ENCODE data around the gene JAKMIP1.
A peak's percentile ranks its signal among the peaks of the same experiment; 100 is the strongest.

JAKMIP1 gene

DNA sequence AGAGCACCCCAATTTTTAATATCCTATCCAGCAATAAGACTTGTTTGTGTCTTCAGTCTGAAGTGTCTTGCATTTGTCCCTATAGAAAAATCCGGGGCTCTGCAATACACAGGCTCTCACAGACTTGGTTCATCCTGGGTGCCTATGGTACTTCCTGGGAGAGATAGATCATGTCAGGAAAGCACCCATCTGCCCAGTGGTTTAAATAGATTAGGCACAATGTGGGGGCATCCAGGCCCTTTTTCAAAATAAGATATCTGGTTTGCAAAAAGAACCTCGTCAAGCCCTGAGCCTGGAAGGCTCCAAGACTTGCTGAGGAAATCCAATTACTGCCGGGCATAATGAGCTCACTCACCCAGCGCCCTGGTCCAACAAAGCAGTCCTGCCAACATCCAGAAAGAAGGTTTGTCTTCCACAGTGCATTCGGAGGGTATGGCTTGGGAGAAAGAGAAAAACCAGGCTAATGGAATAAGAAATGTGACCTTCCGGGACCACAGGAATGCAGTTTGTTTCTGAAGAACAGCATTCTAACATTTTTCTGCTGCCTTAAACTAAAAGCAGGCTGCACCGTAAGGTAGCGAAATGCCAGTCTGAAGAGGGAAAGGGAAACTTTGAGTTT is 11.6 kb downstream of the JAKMIP1 start:
- H3K27ac Mint-ChIP-seq = no peak overlapping the region
- H3K36me3 Mint-ChIP-seq (ENCODE audit: low read depth) = no peaks in the 10 kb centered on the region
- no peak for DNase-seq
- H3K9me3 Mint-ChIP-seq = no peaks in the 10 kb centered on the region
- H3K4me3 Mint-ChIP-seq = no peak overlapping the region
- peaks cover 9% of the 10 kb centered on the region for H3K4me1 Mint-ChIP-seq (ENCODE audit: low read depth)
- peaks cover 16% of the 10 kb centered on the region for H3K27me3 Mint-ChIP-seq

DNA sequence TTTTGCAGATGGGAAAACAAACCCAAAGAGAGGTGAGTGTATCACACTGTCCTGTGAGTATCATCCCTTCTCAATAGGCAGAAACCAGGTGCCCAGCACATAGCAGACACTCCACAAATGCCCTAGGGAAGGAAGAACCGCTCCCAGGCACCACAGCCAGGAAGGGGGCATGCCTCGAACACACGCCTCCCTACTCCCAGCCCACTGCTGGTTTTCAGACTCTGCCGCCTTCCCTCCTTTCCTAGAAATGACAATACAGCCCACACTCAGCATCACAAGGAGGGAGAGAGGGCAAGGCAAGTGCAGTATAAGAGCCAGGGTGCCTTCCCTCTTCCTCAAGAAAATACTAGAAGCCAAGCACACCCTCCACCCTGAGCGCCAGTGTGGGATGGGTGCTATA is 16.2 kb downstream of the JAKMIP1 start:
- Mint-ChIP-seq H3K27ac (peak overlapping the region; percentile 66), H3K4me1 (ENCODE audit: low read depth) (peaks cover 52% of the 10 kb centered on the region), H3K36me3 (ENCODE audit: low read depth) (peaks cover 5% of the 10 kb centered on the region), H3K9me3 (no peaks in the 10 kb centered on the region), H3K4me3 (no peak overlapping the region), H3K27me3 (peaks cover 6% of the 10 kb centered on the region)
- no peak for DNase-seq

DNA sequence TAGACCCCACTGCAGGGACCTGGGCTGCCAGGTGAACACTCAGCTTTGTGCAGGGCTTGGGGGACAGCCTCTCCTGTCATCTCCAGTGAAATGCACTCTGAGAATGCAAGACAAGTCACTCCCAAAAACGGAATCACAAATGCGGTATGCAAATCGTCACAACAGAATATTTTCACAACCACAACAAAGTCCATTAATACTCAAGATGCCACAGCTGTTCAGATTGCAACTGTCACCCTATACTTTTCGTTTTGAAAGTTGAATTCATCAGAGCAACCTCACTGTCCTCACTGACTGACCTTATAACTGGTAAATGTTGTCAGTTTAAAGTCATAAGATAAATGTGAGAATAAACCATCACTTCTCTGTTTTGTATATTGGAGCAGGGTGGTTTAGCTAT is 16.6 kb downstream of the JAKMIP1 start:
- peaks cover 5% of the 10 kb centered on the region for H3K36me3 Mint-ChIP-seq (ENCODE audit: low read depth)

DNA sequence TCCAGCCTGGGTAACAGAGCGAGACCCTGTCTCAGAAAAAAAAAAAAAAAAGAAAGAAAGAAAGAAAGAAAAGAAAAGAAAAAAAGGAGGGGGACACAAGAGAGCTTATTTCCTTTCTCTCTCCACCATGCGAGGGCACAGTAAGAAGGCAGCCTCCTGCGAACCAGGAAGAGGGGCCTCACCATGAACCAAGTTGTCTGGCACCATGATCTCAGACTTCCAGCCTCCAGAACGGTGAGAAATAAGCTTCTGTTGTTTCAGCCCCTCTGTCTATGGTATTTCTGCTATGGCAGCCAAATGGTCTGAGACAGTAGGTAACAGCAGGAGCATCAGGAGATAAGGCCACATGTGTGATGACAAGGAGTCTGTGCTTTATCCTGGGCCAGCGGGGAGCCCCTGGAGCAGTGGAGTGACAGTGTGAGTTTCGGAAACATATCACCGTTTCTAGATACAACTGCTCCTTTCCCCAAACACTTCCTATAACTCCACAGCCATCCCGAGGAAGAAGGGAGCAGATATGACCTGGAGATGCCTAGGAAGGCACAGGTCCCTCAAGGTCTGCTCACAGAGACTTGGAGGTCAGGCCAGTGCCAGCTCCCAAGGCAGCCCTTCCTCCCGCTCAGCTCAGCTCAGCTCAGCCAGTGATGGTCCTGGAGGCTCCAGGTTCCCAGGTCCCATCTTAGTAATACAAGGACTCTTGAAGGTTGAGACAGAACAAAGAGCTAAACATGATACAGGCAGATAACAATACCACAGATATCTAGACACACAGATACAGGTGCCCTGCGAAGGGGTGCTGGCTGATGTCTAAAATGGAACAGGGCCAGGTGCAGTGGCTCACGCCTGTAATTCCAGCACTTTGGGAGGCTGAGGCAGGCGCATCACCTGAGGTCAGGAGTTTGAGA is 17.7 kb downstream of the JAKMIP1 start:
- Mint-ChIP-seq H3K4me1 (ENCODE audit: low read depth) (peaks cover 67% of the 10 kb centered on the region), H3K36me3 (ENCODE audit: low read depth) (peaks cover 5% of the 10 kb centered on the region), H3K9me3 (peaks cover 11% of the 10 kb centered on the region), H3K27ac (no peak overlapping the region), H3K27me3 (peaks cover 6% of the 10 kb centered on the region), H3K4me3 (no peak overlapping the region)
- no peak for DNase-seq

More for the DNA sequence above, 16.6 kb downstream of the JAKMIP1 start:
- Mint-ChIP-seq H3K9me3 (peaks cover under 1% of the 10 kb centered on the region), H3K4me3 (no peak overlapping the region), H3K4me1 (ENCODE audit: low read depth) (peaks cover 56% of the 10 kb centered on the region), H3K27me3 (peaks cover 6% of the 10 kb centered on the region), H3K27ac (peak overlapping the region; percentile 66)
- no peak for DNase-seq

DNA sequence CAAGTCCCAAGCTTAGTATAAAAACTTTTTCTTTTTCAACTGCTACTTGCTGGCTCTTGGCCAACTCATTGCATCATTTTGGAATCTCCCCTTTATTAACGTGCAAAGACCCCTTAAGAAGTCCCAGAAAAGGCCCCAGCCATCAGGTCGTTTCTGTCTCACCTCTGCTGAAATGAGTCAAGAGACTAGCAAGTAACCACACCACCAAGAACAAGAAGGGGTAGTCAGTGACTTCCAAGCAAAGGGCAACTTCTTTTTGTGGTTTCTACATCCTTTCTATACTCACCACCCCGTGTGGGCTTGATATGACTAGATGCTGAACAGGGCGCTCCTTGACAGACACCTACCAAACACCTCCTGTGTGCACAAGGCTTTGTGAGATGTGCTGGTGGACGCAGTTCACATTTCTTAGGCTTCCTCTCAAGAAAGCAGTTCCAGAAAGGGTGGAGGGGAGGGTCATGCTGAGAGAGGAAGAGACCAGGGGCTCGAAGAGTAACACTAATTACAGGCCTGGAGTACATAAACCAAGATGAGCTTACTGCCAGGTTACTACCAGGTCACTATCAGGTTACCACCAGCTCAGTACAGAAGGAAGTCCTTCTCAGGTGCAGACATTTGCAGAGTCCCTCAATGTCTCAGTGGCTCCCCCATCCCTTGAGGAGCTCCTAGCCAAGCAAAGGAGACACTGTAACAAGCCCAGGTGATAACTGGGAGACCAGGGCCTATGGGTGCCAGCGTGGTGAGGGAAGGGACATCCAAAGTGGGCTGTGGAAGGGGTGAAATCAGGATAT is 19.3 kb downstream of the JAKMIP1 start:
- Mint-ChIP-seq H3K36me3 (ENCODE audit: low read depth) (peaks cover 5% of the 10 kb centered on the region), H3K27ac (peak overlapping the region; percentile 82), H3K27me3 (peaks cover 6% of the 10 kb centered on the region), H3K4me1 (ENCODE audit: low read depth) (peaks cover 71% of the 10 kb centered on the region), H3K9me3 (peaks cover 14% of the 10 kb centered on the region), H3K4me3 (no peak overlapping the region)
- peak; percentile 57 for DNase-seq

DNA sequence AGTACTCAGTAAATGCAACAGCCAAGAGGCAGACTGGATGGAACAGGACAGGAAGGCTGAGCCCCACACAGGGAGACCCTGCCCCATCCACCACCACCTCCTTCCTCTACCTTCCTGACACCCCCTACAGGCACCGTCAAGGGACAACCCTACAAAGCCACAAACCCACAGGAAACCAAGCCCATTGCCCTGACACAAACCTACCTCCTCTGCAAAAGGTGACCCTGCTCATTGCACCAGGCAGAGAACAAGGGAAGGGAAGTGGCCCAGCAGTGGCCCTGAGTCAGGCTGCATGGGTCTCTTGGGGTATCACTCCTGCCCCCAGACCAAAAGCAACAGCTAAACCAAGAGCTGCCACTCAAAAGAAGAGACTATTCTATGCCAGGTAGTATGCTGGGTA is 21.0 kb downstream of the JAKMIP1 start:
- peak; percentile 39 for DNase-seq
- peak overlapping the region; percentile 16 for H3K27ac Mint-ChIP-seq
- no peak overlapping the region for H3K4me3 Mint-ChIP-seq
- peaks cover 13% of the 10 kb centered on the region for H3K36me3 Mint-ChIP-seq (ENCODE audit: low read depth)
- peaks cover 67% of the 10 kb centered on the region for H3K4me1 Mint-ChIP-seq (ENCODE audit: low read depth)
- peaks cover 6% of the 10 kb centered on the region for H3K27me3 Mint-ChIP-seq
- peaks cover 14% of the 10 kb centered on the region for H3K9me3 Mint-ChIP-seq

DNA sequence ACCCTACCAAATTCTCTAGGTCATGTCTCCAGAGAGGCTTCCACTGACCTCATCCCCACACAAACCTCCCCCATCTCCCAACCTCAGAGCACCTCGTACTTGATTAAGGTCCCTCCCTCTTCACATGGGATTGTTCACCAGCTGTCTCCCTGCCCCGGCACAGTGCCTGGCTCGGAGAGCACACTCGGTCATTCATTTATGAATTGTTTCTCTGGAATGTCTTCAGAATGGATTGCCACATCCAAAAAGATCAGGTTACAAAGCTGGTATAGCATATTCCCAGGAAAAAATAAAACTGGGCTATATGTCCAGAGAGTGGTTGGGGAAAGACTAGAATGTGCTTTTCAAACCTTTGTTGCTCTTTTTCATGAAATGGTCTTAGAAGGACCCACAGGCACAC is 21.6 kb downstream of the JAKMIP1 start:
- Mint-ChIP-seq H3K36me3 (ENCODE audit: low read depth) (peaks cover 13% of the 10 kb centered on the region), H3K9me3 (peaks cover 14% of the 10 kb centered on the region), H3K27ac (peak overlapping the region; percentile 16), H3K4me3 (no peak overlapping the region), H3K4me1 (ENCODE audit: low read depth) (peaks cover 61% of the 10 kb centered on the region), H3K27me3 (peaks cover 6% of the 10 kb centered on the region)
- no peak for DNase-seq

DNA sequence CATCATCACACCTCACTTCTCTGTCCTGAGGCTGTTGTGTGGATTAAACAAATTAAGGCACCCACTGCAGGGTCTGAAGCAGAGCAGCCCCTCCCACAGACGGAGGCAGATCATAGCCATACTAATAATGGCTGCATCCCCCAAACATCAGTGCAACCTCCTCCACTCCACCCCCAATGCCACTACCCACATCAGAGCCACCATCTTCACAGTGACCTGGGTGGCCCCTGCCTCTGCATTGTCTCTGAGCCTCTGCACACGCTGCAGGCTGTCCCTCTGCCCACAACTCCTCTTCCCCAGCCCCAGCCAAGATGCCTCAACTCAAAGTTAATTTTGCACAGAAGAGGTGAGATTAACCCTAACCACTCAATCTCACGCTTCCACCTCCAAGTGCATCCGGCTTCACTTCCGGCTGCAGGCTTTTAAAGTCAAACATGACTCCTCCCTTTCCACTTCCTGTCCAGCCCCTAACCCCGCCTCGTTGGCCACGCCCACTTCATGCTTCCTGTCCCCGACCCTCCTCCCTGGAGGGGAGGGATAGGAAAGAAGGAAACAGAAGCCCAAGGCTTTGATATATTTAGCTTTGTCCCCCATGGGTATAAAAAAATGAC is 22.7 kb downstream of the JAKMIP1 start:
- peak overlapping the region; percentile 34 for H3K4me3 Mint-ChIP-seq
- peaks cover 13% of the 10 kb centered on the region for H3K36me3 Mint-ChIP-seq (ENCODE audit: low read depth)
- peak; percentile 58 for DNase-seq
- H3K27me3 Mint-ChIP-seq = peaks cover 6% of the 10 kb centered on the region
- H3K4me1 Mint-ChIP-seq (ENCODE audit: low read depth) = peaks cover 61% of the 10 kb centered on the region
- H3K9me3 Mint-ChIP-seq = peaks cover 14% of the 10 kb centered on the region
- H3K27ac Mint-ChIP-seq = peak overlapping the region; percentile 16

DNA sequence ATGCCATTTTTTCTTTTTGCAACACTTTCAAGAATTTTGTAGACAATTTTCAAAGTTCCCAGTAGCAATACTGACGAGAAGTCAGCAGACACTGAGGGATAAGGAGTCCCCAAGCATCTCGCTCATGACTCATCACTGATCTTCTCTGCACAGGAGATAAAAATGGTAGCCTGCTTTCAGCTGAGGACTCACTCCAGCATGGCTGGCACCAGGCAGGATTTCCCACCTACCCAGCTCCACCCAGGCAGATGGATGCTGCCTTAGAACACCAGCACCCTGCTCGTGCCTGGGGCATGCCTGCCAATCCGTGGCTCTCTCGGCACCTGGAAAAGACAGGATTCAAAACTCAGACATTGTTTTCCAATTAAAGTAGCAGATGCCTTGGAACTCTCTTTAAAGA is 24.9 kb downstream of the JAKMIP1 start:
- Mint-ChIP-seq H3K27me3 (no peaks in the 10 kb centered on the region), H3K4me3 (no peak overlapping the region), H3K4me1 (ENCODE audit: low read depth) (peaks cover 41% of the 10 kb centered on the region), H3K27ac (no peak overlapping the region), H3K36me3 (ENCODE audit: low read depth) (peaks cover 8% of the 10 kb centered on the region), H3K9me3 (peaks cover 20% of the 10 kb centered on the region)
- DNase-seq = no peak

DNA sequence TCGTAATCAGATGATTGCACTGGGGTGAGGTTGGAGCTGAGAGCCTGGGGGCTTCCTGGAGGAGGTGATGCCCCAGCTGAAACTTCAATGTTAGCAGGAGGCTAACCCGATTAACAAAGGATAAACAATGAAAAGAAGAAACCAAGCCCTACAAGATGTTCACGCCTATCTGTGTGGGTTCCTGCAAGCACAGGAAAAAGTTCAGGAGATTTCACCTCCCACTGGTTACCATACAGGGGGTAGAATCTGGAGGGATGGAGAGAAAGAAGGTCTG is 27.5 kb downstream of the JAKMIP1 start:
- no peaks in the 10 kb centered on the region for H3K27me3 Mint-ChIP-seq
- peaks cover 15% of the 10 kb centered on the region for H3K4me1 Mint-ChIP-seq (ENCODE audit: low read depth)
- H3K4me3 Mint-ChIP-seq = no peak overlapping the region
- no peak overlapping the region for H3K27ac Mint-ChIP-seq
- H3K36me3 Mint-ChIP-seq (ENCODE audit: low read depth) = peaks cover 8% of the 10 kb centered on the region
- H3K9me3 Mint-ChIP-seq = peaks cover 12% of the 10 kb centered on the region
- no peak for DNase-seq

DNA sequence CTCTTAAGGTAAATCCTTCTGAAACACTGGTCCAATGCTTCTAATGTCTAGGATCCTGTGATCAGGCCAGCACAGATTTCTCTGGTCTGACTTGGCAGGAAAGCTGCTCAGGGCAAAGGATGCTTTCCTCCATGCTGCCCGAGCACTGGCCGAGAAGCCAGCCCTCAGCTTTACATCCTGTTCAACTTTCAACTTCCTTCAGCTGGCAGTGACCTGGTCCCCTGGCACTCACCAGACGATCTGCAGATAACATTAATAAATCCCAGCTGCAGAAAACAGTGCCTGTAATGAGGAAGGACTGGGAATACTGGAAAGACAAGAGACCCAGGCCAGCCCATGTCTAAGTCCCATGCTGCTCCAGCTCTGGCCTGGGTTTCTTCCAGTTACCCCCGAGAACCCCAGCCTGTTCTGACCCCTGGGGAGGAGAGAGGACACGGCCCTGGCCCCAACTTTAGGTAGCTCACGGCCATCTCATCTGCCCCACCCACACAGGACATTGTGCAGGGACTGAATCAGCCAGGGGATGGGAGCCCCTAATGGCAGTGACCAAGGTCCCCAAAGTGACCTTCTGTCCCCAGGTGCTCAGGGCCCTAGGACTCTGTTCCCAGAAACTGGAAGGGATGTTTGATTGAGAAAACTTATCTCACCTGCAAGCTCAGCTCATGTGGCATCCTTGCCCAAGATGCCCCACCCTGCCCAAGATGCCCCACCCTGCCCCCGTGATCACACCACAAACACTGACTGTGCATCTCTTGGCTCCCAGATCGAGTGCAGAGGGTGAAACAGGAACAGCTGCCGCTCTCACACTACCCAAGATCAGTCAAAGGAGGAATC is 28.0 kb downstream of the JAKMIP1 start:
- H3K9me3 Mint-ChIP-seq = peaks cover 7% of the 10 kb centered on the region
- no peaks in the 10 kb centered on the region for H3K27me3 Mint-ChIP-seq
- peak; percentile 43 for DNase-seq
- no peak overlapping the region for H3K27ac Mint-ChIP-seq
- peaks cover 10% of the 10 kb centered on the region for H3K4me1 Mint-ChIP-seq (ENCODE audit: low read depth)
- H3K4me3 Mint-ChIP-seq = no peak overlapping the region
- H3K36me3 Mint-ChIP-seq (ENCODE audit: low read depth) = peaks cover 8% of the 10 kb centered on the region

DNA sequence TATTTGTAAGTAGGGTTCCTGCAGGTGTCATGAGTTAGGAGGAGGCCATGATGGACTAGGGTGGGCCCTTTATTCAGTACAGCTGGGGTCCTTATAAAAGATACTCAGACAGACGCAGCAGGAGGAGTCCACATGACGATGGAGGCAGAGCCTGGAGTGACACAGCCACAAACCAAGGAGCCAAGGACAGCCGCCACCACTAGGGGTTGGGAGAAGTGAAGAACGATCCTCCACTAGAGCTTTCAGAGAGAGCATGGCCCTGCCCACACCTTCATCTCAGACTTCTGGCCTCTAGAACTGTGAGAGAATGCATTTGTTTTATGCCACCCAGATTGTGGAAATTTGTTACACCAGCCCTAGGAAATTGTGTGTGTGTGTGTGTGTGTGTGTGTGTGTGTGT is 31.1 kb downstream of the JAKMIP1 start:
- no peaks in the 10 kb centered on the region for H3K36me3 Mint-ChIP-seq (ENCODE audit: low read depth)
- H3K4me1 Mint-ChIP-seq (ENCODE audit: low read depth) = peaks cover 9% of the 10 kb centered on the region
- H3K27ac Mint-ChIP-seq = no peak overlapping the region
- no peak overlapping the region for H3K4me3 Mint-ChIP-seq
- H3K9me3 Mint-ChIP-seq = peaks cover 9% of the 10 kb centered on the region
- no peaks in the 10 kb centered on the region for H3K27me3 Mint-ChIP-seq
- DNase-seq = no peak

DNA sequence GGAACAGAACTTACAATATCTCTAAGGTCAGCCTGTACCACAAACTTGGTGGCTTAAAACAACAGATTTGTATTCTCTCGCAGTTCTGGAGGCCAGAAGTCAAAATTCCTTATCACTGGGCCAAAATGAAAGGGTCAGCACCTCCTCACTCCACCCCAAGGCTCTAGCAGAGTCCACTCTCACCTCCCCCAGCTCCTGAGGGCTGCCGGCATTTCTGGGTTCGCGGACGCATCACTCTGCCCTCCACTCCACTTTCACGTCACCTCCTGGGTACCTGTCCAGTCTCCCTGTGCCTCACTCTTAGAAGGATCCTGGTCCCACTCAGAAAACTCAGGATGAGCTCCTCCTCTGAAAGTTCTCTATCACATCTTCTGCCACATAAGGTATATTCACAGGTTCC is 34.6 kb downstream of the JAKMIP1 start:
- no peak overlapping the region for H3K4me3 Mint-ChIP-seq
- no peak overlapping the region for H3K27ac Mint-ChIP-seq
- peaks cover 3% of the 10 kb centered on the region for H3K9me3 Mint-ChIP-seq
- DNase-seq = no peak
- no peaks in the 10 kb centered on the region for H3K4me1 Mint-ChIP-seq (ENCODE audit: low read depth)
- H3K27me3 Mint-ChIP-seq = no peaks in the 10 kb centered on the region
- no peaks in the 10 kb centered on the region for H3K36me3 Mint-ChIP-seq (ENCODE audit: low read depth)

DNA sequence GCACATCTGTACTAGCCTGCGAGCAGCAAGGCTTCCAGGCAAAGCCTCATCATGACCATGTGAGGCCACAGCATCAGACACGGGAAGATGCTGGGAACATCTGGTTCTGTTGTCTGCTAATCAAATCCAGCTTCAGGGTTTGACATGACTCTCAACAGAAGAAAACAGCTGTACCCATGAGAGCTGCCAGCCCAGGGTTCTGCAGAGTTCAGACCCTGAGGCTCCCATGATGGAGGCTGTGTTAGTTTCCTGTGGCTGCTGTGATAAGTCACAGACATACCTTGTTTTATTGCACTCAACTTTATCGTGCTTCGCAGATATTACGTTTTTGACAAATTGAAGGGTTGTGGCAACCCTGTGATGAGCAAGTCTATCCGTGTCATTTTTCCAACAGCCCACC is 37.5 kb downstream of the JAKMIP1 start:
- Mint-ChIP-seq H3K36me3 (ENCODE audit: low read depth) (no peaks in the 10 kb centered on the region), H3K4me3 (no peak overlapping the region), H3K9me3 (peaks cover 2% of the 10 kb centered on the region), H3K27ac (no peak overlapping the region), H3K4me1 (ENCODE audit: low read depth) (no peaks in the 10 kb centered on the region), H3K27me3 (no peaks in the 10 kb centered on the region)
- no peak for DNase-seq
